GM18868 (cell line): ENCODE data around the gene TP53BP1.
A peak's percentile ranks its signal among the peaks of the same experiment; 100 is the strongest.

Experiments used
- ATAC-seq: cut with Tn5 transposase; IDR thresholded peaks from one replicate; pipeline ENCODE4 v1.9.1; 2021; ENCODE audit warnings: mild to moderate bottlenecking, moderate library complexity; ENCODE audit not compliant: unreplicated experiment

TP53BP1 gene

GRCh38 chr15:43488790-43489189 lies 4.2 kb downstream of the TP53BP1 start:
- ATAC-seq: no peak

- ATAC-seq: no peak
Measured at GRCh38 chr15:43487271-43487895, 5.6 kb downstream of the TP53BP1 start.

GRCh38 chr15:43484455-43484854 lies 8.5 kb downstream of the TP53BP1 start:
- ATAC-seq: no peak

GRCh38 chr15:43483297-43484128 lies 9.4 kb downstream of the TP53BP1 start:
- ATAC-seq: no peak

- ATAC-seq: no peak
Measured at GRCh38 chr15:43473885-43474284, 19.1 kb downstream of the TP53BP1 start.

GRCh38 chr15:43471975-43472374 lies 21.0 kb downstream of the TP53BP1 start:
- no peak for ATAC-seq

- ATAC-seq: no peak
Measured at GRCh38 chr15:43469867-43470266, 23.1 kb downstream of the TP53BP1 start.

GRCh38 chr15:43465100-43465499 lies 27.9 kb downstream of the TP53BP1 start:
- no peak for ATAC-seq

GRCh38 chr15:43463998-43464397 lies 29.0 kb downstream of the TP53BP1 start:
- ATAC-seq: no peak

GRCh38 chr15:43463507-43463906 lies 29.4 kb downstream of the TP53BP1 start:
- no peak for ATAC-seq

- ATAC-seq: no peak
Measured at GRCh38 chr15:43449981-43450380, 43.0 kb downstream of the TP53BP1 start.

GRCh38 chr15:43446344-43446743 lies 46.6 kb downstream of the TP53BP1 start:
- ATAC-seq: no peak

GRCh38 chr15:43441316-43441715 lies 51.6 kb downstream of the TP53BP1 start:
- no peak for ATAC-seq

- ATAC-seq: peak; percentile 53
Measured at GRCh38 chr15:43440721-43441281, 52.2 kb downstream of the TP53BP1 start.

- no peak for ATAC-seq
Measured at GRCh38 chr15:43439268-43439667, 53.7 kb downstream of the TP53BP1 start.

GRCh38 chr15:43436395-43436794 lies 56.6 kb downstream of the TP53BP1 start:
- no peak for ATAC-seq

- no peak for ATAC-seq
Measured at GRCh38 chr15:43434446-43434845, 58.5 kb downstream of the TP53BP1 start.

- ATAC-seq: no peak
Measured at GRCh38 chr15:43433661-43434303, 59.2 kb downstream of the TP53BP1 start.

GRCh38 chr15:43433165-43433564 lies 59.8 kb downstream of the TP53BP1 start:
- ATAC-seq: no peak

- ATAC-seq: no peak
Measured at GRCh38 chr15:43429687-43430086, 63.3 kb downstream of the TP53BP1 start.

- ATAC-seq: no peak
Measured at GRCh38 chr15:43423793-43424192, 69.2 kb downstream of the TP53BP1 start.

- ATAC-seq: no peak
Measured at GRCh38 chr15:43420876-43421275, 72.1 kb downstream of the TP53BP1 start.
